Superior temporal gyrus (tissue), 1 donor: Measurements from ENCODE around the gene ZNF672.
"Not testable (repeated sequence)": the region's sequence is repeated elsewhere in the genome, so short reads cannot be mapped to it uniquely, and the experiment has no call there.

Experiments
- DNase-seq: peaks from one replicate; pipeline ENCODE4 v3.0.0-alpha.2; 2016; ENCODE audit errors: extremely low spot score

Gene ZNF672

GRCh38 chr1:248812736-248813425 is 25.1 kb upstream of the ZNF672 start:
- no peak for DNase-seq

GRCh38 chr1:248813546-248813945 is 24.5 kb upstream of the ZNF672 start:
- DNase-seq, result no peak

- DNase-seq, result no peak
These were observed 23.7 kb upstream of the ZNF672 start for GRCh38 chr1:248814351-248814750.

DNA sequence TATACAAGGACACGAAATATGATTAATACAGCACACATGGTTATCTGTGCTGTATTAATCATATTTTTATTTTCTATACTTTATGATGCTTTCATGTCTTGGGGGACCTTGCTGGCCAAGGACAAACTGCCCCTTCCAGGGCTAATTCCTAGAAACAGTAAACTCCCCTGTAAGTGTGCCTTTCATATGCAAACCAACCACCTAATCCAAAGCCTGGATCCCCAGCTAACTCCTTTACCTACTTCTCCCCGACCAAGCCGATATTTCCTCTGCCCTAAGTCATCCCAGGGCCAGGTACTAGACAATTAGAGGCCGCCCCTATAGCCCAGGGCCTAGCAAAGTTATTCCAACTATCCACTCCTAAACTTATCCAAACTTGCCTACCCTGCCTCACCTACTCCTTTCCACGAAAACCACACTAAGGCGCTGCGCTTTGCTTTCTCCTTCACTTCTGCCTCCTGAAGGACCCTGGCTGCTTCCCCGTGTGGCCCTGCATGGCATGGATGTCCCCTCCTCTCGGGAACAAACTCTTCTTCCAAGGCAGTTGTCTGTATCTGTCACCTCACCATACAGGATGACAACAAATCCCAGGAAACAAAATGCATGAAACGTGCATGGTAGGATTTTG is 22.5 kb upstream of the ZNF672 start:
- no peak for DNase-seq

DNA sequence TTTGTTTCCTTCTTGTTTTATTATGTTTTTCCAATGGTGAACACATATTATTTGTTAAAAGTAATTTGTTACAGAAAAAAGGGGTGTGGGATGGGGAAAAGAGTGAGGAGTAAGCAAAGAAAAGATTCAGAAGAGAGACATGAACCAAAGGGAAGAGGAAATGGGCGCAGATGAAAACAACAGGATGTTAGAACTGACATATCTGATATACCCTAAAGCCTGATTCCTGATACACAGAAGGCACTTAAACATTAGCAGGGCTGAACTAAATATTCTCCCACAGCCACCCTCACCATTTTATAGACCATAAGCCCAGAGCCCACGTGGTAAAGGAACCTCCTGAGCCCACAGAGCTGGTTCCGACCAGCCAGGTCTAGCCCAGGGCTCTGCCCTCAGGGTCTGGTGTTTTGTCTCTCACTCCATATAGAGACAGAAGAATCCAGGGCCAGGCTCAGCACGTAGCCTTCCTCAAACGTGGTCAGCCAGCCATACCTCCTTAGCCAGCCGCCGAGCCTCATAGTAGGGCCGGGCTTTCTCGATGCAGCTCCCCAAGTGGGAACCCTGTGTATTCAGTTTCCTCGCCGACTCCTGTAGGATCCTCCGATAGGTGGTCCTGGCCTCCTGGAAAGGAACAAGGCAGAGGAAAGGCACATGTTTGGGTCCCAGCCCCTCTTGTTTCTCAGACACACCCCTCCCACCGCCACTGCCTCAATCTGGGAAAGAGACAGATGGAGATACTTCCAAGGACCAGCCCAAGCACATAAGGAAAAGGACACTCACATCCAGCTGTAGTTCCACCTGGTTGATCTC is 21.8 kb upstream of the ZNF672 start:
- DNase-seq, result no peak

- no peak for DNase-seq
These were observed 21.0 kb upstream of the ZNF672 start for GRCh38 chr1:248817065-248817464.

GRCh38 chr1:248818505-248819374 is 19.3 kb upstream of the ZNF672 start:
- no peak for DNase-seq

DNA sequence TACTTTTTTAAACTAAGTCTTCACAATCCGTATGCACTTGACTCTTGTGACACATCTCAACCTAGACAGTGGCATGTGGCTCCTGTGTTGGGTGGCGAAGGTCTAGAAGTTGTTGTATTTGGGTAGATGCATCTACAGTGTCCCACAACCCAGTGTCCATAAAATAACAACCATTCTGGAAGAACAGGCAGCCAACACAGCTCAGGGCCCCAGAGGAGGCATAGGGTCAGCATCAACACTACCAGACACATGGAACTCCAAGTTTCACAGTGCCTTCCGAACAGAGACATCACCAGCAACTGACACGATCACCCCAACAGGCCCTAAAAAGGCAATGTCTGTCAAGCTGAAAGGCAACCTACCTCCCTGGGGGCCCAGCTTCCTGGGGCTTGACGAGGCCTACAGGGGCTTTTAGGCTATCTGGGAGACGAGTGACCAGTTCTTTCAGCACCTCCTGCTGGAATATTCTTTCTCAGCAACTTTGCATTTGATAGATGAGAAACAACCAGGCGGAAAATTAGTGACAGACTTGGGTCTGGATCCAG is 17.9 kb upstream of the ZNF672 start:
- DNase-seq, result no peak

DNA sequence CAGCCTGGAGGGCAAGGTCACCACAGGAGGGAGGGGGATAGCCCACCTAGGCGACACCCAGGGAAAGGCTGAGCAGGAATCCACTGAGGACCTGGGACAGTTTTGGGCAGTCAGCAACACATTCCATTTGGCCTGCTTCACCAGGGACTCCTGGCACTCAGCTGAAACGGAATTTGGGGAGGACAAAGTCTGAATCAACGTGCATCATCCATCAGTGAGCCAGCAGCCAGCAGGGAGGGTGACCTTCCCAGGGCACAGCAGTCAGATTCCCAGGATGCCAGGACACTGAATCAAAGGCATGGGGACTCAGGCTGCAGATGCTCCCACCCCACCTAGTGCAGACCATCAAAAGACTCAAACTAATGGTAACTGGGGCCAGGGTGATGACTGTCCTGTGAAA is 16.9 kb upstream of the ZNF672 start:
- DNase-seq, result no peak

DNA sequence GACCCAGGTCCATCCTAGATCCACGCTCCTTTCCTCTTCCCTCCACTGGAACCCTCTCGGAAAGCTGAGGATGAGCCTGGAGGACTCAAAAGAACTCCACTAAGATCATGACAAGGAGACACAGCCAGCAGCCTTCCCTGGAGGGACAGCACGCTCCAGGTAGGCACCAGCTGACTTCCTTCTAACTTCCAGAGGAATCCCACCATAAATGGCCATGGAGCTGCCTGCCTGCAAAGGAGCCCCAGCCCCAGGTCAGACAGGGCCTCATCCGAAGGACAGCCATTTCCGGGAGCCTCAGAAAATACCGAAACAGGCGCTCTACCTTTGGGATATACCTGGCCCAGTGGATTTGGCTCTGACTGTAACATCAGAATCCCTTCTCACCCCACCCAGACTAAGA is 16.4 kb upstream of the ZNF672 start:
- DNase-seq, result no peak

DNA sequence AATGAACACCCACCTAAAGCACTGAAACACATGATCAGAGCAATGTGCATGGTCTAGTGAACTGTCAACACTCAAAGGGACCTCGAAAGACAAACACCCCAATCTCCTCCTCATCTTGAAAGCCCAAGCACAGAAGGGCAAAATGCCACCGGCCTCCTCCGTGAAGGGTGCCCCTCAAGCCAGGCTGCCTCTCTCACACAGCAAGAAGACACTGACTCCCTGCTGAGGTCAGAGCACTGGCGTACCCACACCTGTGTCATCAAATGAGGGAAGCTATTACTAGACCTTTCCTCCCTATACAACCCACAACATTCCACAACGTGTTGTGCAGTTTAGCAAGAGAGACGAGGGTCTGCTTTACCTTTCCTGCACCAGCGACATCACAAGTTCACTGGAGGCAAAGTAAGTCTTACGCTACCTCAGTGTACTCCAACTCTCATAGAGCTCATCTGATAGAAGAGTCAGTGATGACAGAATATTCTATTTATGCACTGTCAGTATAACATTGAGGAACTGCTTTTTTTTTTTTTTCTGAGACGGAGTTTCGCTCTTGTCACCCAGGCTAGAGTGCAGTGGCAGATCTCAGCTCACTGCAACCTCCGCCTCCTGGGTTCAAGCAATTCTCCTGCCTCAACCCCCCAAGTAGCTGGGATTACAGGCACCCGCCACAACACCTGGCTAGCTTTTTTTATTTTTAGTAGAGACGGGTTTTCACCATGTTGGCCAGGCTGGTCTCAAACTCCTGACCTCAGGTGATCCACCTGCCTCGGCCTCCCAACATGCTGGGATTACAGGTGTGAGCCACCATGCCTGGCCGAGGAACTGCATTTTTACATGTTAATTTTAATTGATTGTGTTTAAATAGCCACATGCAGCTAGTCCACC is 15.6 kb upstream of the ZNF672 start:
- DNase-seq, result no peak

GRCh38 chr1:248823517-248824001 is 14.5 kb upstream of the ZNF672 start:
- peak; percentile 60 for DNase-seq

GRCh38 chr1:248824301-248824700 is 13.7 kb upstream of the ZNF672 start:
- DNase-seq, result no peak

DNA sequence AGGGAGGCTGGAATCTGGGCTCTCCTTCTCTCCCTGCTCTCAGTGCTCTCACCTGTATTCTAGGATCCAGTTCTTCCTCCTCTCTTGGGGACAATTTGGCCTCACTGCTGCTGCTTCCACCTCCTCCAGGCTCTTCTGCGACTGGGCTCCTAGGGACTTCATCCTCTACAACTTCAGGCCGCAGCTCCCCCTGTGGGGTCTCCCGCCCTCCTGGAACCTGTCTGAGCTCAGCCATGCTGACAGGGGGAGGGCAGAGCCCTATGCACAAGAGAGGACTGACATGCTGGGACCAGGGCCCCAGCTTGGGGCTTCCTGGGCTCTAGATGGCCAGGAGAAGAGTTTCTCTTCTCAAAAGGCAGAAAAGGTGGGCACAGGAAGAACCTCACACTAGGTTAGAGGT is 13.3 kb upstream of the ZNF672 start:
- DNase-seq, result no peak

DNA sequence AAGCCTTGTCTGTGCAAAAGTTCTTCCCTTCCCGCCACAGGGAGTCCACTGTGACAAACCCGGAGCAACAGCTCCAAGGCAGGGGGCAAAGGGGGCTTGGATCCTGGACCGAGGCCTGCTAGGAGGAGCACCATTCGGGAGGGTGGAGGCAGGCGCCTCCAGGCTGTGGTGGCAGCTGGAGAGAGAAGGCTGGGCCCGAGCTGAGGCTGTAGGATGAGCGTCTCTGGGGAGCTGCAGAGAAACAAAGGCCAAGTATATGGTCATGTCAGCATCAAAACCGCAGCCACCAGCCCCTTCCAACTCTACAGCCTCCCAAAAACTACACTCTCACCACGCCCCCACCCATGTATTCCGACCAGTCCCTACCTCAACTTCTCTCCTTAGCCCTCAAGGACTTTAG is 12.9 kb upstream of the ZNF672 start:
- DNase-seq, result no peak

- no peak for DNase-seq
These were observed 12.5 kb upstream of the ZNF672 start for GRCh38 chr1:248825573-248825908.

DNA sequence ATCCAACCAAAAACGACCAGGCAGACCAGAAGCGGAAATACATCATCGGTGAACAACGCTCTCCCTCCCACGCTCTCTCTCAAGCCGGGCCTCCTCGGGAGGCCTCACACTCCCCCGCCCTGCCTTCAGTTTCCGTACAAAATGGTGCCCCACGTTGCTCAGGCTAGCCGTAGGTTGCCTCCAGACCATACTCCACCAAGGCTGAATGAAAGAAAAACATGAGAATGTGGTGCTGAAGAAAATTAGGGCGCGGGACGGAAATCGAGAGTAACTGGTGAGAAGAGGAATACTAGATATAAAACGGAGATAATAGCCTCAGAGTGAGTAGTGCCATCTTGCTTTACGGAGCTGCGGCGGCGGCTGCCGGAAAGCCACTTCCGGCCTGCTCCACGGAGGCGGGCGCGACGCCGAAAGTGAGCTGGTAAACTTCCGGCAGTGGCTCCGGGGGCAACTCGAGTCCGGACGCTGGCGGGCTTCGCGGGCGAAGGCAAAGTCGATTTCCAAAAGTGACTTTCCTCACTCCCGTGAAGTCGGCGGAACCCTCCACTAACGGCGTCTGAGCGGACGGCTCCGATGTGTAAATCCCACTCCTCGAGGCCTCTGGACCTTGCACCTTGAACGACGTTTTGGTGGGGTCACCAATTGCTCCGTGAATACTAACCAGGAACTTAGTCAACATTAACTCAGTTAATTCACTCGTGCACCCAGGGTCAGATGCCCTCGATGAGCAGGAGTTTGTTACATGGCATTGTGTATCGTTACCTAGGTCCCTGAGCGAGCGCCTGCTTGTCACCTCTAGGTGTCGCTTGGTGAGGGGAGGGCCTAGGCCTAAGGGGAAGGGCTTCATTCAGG is 11.9 kb upstream of the ZNF672 start, which contains the start of gene SH3BP5L:
Gene SH3BP5L, minus strand, starts transcription at position 7 of the 852 bp plus-strand sequence. CDS start 980 bp downstream, outside the sequence.
- peak; percentile 99 for DNase-seq

GRCh38 chr1:248828845-248829244 is 9.2 kb upstream of the ZNF672 start:
- DNase-seq, result no peak

GRCh38 chr1:248830718-248831017 is 7.4 kb upstream of the ZNF672 start:
- DNase-seq, result not testable (repeated sequence)

DNA sequence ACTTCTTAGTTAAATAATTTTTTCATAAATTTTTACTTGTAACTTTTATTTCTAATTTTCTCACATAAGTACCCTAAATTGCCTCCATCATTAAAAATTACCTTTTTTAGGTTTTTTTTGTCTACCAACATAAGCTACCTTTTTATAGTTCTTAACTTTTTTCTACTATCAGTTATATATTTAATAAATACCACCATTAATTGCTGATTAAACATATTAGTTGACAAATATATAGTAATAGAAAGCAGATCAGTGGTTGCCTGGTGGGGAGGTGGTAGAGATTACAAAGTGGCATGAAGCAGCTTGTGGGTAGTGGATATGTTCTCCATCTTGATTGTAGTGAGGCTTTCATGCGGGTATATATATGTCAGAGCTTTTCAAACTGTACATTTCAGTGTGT is 6.2 kb upstream of the ZNF672 start:
- DNase-seq, result no peak
